ENCODE results near the gene PLXNA1.

The PLXNA1 gene

GRCh38 chr3:127001486-127002194 lies 18.7 kb downstream of the PLXNA1 start:
- TF ChIP-seq TAF1 (IDR thresholded peaks at IDR 0.05; ENCODE audit: low read depth) (no peak), YY1 (IDR thresholded peaks at IDR 0.05; ENCODE audit: low read depth) (no peak), TEAD4 (IDR thresholded peaks at IDR 0.05) (no peak), CEBPB (IDR thresholded peaks at IDR 0.05) (no peak), ZBTB7A (IDR thresholded peaks at IDR 0.05; ENCODE audit: low read depth) (no peak), EGR1 (IDR thresholded peaks at IDR 0.05) (no peak), RAD21 (IDR thresholded peaks at IDR 0.05; ENCODE audit: low read depth) (no peak), NFIC (IDR thresholded peaks at IDR 0.05) (no peak)
- TF ChIP-seq, protein P1, sequence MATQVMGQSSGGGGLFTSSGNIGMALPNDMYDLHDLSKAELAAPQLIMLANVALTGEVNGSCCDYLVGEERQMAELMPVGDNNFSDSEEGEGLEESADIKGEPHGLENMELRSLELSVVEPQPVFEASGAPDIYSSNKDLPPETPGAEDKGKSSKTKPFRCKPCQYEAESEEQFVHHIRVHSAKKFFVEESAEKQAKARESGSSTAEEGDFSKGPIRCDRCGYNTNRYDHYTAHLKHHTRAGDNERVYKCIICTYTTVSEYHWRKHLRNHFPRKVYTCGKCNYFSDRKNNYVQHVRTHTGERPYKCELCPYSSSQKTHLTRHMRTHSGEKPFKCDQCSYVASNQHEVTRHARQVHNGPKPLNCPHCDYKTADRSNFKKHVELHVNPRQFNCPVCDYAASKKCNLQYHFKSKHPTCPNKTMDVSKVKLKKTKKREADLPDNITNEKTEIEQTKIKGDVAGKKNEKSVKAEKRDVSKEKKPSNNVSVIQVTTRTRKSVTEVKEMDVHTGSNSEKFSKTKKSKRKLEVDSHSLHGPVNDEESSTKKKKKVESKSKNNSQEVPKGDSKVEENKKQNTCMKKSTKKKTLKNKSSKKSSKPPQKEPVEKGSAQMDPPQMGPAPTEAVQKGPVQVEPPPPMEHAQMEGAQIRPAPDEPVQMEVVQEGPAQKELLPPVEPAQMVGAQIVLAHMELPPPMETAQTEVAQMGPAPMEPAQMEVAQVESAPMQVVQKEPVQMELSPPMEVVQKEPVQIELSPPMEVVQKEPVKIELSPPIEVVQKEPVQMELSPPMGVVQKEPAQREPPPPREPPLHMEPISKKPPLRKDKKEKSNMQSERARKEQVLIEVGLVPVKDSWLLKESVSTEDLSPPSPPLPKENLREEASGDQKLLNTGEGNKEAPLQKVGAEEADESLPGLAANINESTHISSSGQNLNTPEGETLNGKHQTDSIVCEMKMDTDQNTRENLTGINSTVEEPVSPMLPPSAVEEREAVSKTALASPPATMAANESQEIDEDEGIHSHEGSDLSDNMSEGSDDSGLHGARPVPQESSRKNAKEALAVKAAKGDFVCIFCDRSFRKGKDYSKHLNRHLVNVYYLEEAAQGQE (IDR thresholded peaks at IDR 0.05; ENCODE audit: low read depth), result no peak
- TF ChIP-seq, protein P2, sequence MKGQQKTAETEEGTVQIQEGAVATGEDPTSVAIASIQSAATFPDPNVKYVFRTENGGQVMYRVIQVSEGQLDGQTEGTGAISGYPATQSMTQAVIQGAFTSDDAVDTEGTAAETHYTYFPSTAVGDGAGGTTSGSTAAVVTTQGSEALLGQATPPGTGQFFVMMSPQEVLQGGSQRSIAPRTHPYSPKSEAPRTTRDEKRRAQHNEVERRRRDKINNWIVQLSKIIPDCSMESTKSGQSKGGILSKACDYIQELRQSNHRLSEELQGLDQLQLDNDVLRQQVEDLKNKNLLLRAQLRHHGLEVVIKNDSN (IDR thresholded peaks at IDR 0.05), result no peak
- TF ChIP-seq, protein P3, sequence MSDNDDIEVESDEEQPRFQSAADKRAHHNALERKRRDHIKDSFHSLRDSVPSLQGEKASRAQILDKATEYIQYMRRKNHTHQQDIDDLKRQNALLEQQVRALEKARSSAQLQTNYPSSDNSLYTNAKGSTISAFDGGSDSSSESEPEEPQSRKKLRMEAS (IDR thresholded peaks at IDR 0.05), result no peak

DNA sequence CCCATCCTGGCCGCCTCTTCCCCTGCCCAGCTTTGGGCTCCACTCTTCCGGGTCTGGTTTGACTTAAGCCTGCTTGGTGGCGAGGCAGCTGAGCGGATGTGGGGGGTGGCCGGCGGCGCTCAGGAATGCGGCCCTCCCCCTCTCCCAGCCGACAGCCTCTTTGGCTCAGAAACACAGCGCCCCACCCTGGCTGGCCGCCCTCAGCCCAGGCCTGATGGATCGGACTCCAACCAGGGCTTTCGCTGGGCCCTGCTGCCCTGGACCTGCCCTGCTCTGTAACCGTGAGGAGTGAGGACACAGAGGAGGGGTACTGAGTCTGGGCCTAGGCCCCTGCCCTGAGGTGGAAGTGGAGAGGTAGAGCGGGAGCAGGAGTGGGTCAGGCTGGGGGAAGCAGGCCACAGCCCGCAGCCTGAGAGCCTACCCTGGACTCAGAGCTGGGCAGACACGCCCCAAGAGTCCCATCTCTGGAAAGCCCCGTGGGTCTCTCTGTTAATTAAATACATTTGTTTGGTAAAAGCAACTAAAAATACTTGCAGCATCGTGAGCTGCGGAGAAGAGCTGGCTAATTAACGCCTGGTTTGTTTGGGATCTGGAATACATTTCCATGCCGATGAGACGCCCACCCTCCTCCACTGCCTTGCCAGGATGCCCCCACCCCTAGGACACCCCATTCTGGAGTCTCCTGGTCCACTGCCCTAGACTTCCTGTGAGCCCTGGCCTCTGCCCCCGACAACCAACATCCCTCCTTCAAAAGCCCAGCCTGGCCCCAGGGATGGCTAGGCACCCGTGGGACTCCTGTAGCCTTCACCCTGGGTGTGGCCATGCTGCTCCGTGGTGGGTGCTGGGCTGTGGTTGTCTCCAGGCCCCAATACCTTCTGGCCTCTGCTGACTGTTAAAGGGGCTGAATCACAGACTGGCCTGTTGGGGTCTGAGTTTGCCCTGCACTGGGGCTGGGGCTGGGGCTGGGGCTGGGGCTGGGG lies 19.6 kb downstream of the PLXNA1 start:
- TF ChIP-seq FOXM1 (IDR thresholded peaks at IDR 0.05; ENCODE audit: borderline replicate concordance, low read depth), result no peak
- TF ChIP-seq EP300 (IDR thresholded peaks at IDR 0.05; ENCODE audit: borderline replicate concordance), result no peak
- TF ChIP-seq TCF12 (IDR thresholded peaks at IDR 0.05; ENCODE audit: low read depth), result peak; percentile 74
- TF ChIP-seq ZBTB7A (IDR thresholded peaks at IDR 0.05; ENCODE audit: low read depth), result no peak
- no peak for TF ChIP-seq CREB1 (IDR thresholded peaks at IDR 0.05; ENCODE audit: low read depth)
- peak; percentile 34; the same call in 1 of the 2 replicates for TF ChIP-seq TAF1 (IDR thresholded peaks at IDR 0.05; ENCODE audit: low read depth)
- TF ChIP-seq, protein P2 (IDR thresholded peaks at IDR 0.05), result no peak
- TF ChIP-seq YY1 (IDR thresholded peaks at IDR 0.05; ENCODE audit: low read depth), result no peak
- TF ChIP-seq RAD21 (IDR thresholded peaks at IDR 0.05; ENCODE audit: low read depth), result peak; percentile 56; the same call in 1 of the 2 replicates
- TF ChIP-seq CEBPB (IDR thresholded peaks at IDR 0.05), result no peak
- peak; percentile 94 for TF ChIP-seq TEAD4 (IDR thresholded peaks at IDR 0.05)
- no peak for TF ChIP-seq EGR1 (IDR thresholded peaks at IDR 0.05)
- TF ChIP-seq, protein P3 (IDR thresholded peaks at IDR 0.05), result peak; percentile 62
- peak; percentile 57 for TF ChIP-seq NFIC (IDR thresholded peaks at IDR 0.05)
- TF ChIP-seq, protein P1 (IDR thresholded peaks at IDR 0.05; ENCODE audit: low read depth), result no peak

DNA sequence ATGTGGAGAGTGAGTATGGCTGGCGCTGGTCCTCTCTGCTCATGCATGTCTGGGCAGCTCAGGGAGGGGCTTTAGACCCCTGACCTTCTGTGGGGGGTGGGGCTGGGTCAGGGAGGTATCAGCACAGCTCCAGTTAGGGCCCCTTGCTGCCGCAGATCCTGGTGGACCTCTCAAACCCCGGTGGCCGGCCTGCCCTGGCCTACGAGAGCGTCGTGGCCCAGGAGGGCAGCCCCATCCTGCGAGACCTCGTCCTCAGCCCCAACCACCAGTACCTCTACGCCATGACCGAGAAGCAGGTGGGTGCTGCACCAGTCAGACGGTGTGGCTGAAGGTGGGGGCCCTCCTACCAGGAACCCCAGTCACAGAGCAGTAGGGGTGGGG lies 20.2 kb downstream of the PLXNA1 start:
- TF ChIP-seq, protein P1 (IDR thresholded peaks at IDR 0.05; ENCODE audit: low read depth), result no peak
- TF ChIP-seq TCF12 (IDR thresholded peaks at IDR 0.05; ENCODE audit: low read depth) (no peak), TAF1 (IDR thresholded peaks at IDR 0.05; ENCODE audit: low read depth) (no peak), ZBTB7A (IDR thresholded peaks at IDR 0.05; ENCODE audit: low read depth) (no peak), NFIC (IDR thresholded peaks at IDR 0.05) (no peak), FOXM1 (IDR thresholded peaks at IDR 0.05; ENCODE audit: borderline replicate concordance, low read depth) (no peak), CREB1 (IDR thresholded peaks at IDR 0.05; ENCODE audit: low read depth) (no peak), EP300 (IDR thresholded peaks at IDR 0.05; ENCODE audit: borderline replicate concordance) (no peak)
- TF ChIP-seq, protein P2 (IDR thresholded peaks at IDR 0.05), result no peak
- TF ChIP-seq, protein P3 (IDR thresholded peaks at IDR 0.05), result no peak

Measured in Ishikawa (cell line).